Progenitor cell of endocrine pancreas (in vitro differentiated cells): ENCODE data around the gene LAMA5. TPM values are rescaled to one million over a fixed set of nuclear protein-coding genes. Genes with fewer than 3 reads are reported as not detected.

Experiments used
- DNase-seq: peaks from one replicate; pipeline ENCODE4 v3.0.0; 2021; ENCODE audit warnings: low spot score; ENCODE audit not compliant: unreplicated experiment
- H3K27ac Mint-ChIP-seq: 2 replicates; pipeline ENCODE4 v1.8.0; 2021; ENCODE audit warnings: mild to moderate bottlenecking, moderate library complexity, mixed read lengths
- H3K27me3 Mint-ChIP-seq: 2 replicates; pipeline ENCODE4 v1.8.0; 2021; ENCODE audit warnings: mixed read lengths
- H3K36me3 Mint-ChIP-seq: 2 replicates; pipeline ENCODE4 v1.8.0; 2022; ENCODE audit warnings: mixed read lengths; ENCODE audit not compliant: insufficient read depth
- H3K4me1 Mint-ChIP-seq: 2 replicates; pipeline ENCODE4 v1.8.0; 2021; ENCODE audit warnings: low read depth, mixed read lengths
- H3K4me3 Mint-ChIP-seq: 2 replicates; pipeline ENCODE4 v1.8.0; 2021; ENCODE audit warnings: low read depth, mild to moderate bottlenecking, moderate library complexity, mixed read lengths
- H3K9me3 Mint-ChIP-seq: 2 replicates; pipeline ENCODE4 v1.8.0; 2021; ENCODE audit warnings: low read depth, mixed read lengths
- CTCF ChIP-seq: fragments of 200-600 bp; sonication (generic); IDR thresholded peaks from one replicate; pipeline ENCODE4 v1.5.0; 2021; ENCODE audit warnings: antibody characterized with exemption, mild to moderate bottlenecking; ENCODE audit not compliant: unreplicated experiment
- total RNA-seq: library from RNA; stranded (reverse); gene quantifications from 2 replicates; pipeline ENCODE4 v1.2.1, GENCODE V29; 2021

The LAMA5 gene
- total RNA-seq, 1 donor from 2014 or later = 252 TPM

DNA sequence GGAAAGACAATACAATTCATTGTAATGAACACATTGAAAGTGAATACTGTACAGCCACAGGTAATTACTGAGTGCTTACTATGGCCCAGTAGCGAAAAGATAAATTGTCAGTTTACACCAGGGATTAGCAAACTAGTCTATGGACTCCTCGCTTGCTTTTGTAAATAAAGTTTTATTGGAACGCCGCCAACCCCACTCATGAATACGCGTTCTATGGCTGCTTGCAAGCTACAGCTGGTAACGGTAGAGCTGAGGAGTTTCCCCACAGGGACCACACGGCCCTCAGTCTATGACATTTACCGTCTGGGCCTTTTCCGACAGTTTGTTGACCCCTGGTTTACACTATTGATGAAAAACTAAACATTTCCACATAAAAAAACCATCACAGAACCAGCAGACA, 24.2 kb downstream of the LAMA5 start:
- DNase-seq = no peak
- H3K9me3 Mint-ChIP-seq = no peaks in the 10 kb centered on the region
- H3K27me3 Mint-ChIP-seq = no peaks in the 10 kb centered on the region
- no peaks in the 10 kb centered on the region for H3K4me1 Mint-ChIP-seq
- H3K27ac Mint-ChIP-seq = no peak overlapping the region
- H3K36me3 Mint-ChIP-seq = peaks cover 34% of the 10 kb centered on the region
- no peak overlapping the region for H3K4me3 Mint-ChIP-seq
- no peak for TF ChIP-seq CTCF

- Mint-ChIP-seq H3K27me3 (no peaks in the 10 kb centered on the region), H3K9me3 (no peaks in the 10 kb centered on the region), H3K36me3 (peaks cover 30% of the 10 kb centered on the region), H3K4me3 (no peak overlapping the region), H3K27ac (peak overlapping the region; percentile 29), H3K4me1 (no peaks in the 10 kb centered on the region)
- TF ChIP-seq CTCF = no peak
- no peak for DNase-seq
These were observed 27.5 kb downstream of the LAMA5 start for GRCh38 chr20:62339647-62340062.

- DNase-seq = no peak
- Mint-ChIP-seq H3K9me3 (no peaks in the 10 kb centered on the region), H3K27me3 (no peaks in the 10 kb centered on the region), H3K4me3 (no peak overlapping the region), H3K4me1 (no peaks in the 10 kb centered on the region), H3K27ac (no peak overlapping the region), H3K36me3 (peaks cover 29% of the 10 kb centered on the region)
- TF ChIP-seq CTCF = no peak
These were observed 28.9 kb downstream of the LAMA5 start for GRCh38 chr20:62338294-62338620.

DNA sequence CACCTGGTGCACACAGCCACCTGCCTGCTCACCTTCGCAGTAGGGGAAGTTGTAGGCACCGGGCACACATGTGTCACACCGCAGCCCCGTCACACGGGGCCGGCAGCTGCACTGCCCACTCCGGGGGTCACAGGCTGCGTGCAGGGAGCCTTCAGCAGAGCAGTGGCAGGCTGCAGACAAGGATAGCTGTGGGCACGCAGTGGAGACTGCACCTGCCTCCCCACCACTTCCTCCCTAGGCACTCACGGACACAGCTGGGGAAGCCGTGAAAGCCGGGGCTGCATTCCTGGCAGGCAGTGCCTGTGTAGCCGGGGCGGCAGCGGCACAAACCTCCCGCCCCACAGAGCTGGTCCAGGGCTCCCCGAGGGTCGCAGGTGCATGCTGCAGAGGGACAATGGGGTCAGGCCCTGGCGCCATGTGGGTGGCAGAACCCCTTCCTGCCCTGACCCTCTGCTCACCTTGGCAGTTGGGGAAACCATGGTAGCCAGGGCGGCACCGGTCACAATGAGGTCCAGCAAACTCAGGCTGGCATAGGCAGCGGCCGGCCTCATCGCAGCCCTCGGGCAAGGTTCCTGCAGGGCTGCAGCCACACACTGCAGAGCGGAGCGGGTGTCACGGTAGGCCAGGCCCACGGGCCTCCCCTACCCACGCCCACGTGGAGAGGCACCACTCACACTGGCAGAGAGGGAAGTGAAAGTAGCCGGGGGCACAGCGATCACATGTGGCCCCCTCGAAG, 29.4 kb downstream of the LAMA5 start:
- H3K4me1 Mint-ChIP-seq = no peaks in the 10 kb centered on the region
- no peak overlapping the region for H3K27ac Mint-ChIP-seq
- no peak for DNase-seq
- no peak overlapping the region for H3K4me3 Mint-ChIP-seq
- TF ChIP-seq CTCF = no peak
- H3K36me3 Mint-ChIP-seq = peaks cover 24% of the 10 kb centered on the region
- H3K9me3 Mint-ChIP-seq = no peaks in the 10 kb centered on the region
- no peaks in the 10 kb centered on the region for H3K27me3 Mint-ChIP-seq

GRCh38 chr20:62336775-62337557, 30.1 kb downstream of the LAMA5 start:
- Mint-ChIP-seq H3K4me1 (no peaks in the 10 kb centered on the region), H3K9me3 (no peaks in the 10 kb centered on the region), H3K4me3 (no peak overlapping the region), H3K27ac (no peak overlapping the region), H3K27me3 (no peaks in the 10 kb centered on the region), H3K36me3 (peaks cover 23% of the 10 kb centered on the region)
- TF ChIP-seq CTCF = no peak
- no peak for DNase-seq
